Caco-2 (cell line): ENCODE measurements around the gene GALNT18. TPM values are rescaled to one million over a fixed set of nuclear protein-coding genes. Genes with fewer than 3 reads are reported as not detected.

ENCODE experiments used
- BruUV-seq: library from RNA; stranded (reverse); fragments of 400-500 nt; replicated peaks from 2 replicates; lab custom pipeline; 2021; lab: Mats Ljungman, UMichigan
- CTCF ChIA-PET: fragments of 300-600 bp; sonication (Branson Sonifier 250); formaldehyde crosslinking; loops from one replicate; lab custom pipeline; 2022; ENCODE audit warnings: antibody characterized with exemption; lab: Charles Lee
- POLR2A ChIA-PET: fragments of 300-600 bp; sonication (Branson Sonifier 250); formaldehyde crosslinking; loops from one replicate; lab custom pipeline; 2022; ENCODE audit warnings: antibody characterized with exemption; lab: Charles Lee
- DNase-seq, 2 experiments: peaks; one replicate each; pipeline versions ENCODE4 v3.0.0 to v3.0.0-alpha.2; 2020 to 2022
- H3K27me3 ChIP-seq: replicated peaks from 2 replicates; pipeline ENCODE4 v1.6.0; 2011; ENCODE audit warnings: low read length; ENCODE audit not compliant: control insufficient read depth, insufficient read depth
- H3K36me3 ChIP-seq: 2 replicates; pipeline ENCODE4 v1.5.1; 2011; ENCODE audit warnings: low read length; ENCODE audit not compliant: control insufficient read depth, insufficient read depth
- H3K4me1 ChIP-seq: fragments of 250-450 bp; sonication (Bioruptor Pico); 2 replicates; pipeline ENCODE4 v1.5.1; 2020; ENCODE audit warnings: mild to moderate bottlenecking
- H3K4me3 ChIP-seq: 2 replicates; pipeline ENCODE4 v1.5.1; 2011; ENCODE audit warnings: low read depth, mild to moderate bottlenecking, control low read depth, low read length
- H3K9me3 ChIP-seq: fragments of 250-450 bp; sonication (Bioruptor Pico); 2 replicates; pipeline ENCODE4 v1.5.1; 2020; ENCODE audit warnings: mild to moderate bottlenecking, moderate library complexity
- H3K27ac Mint-ChIP-seq: one replicate; pipeline ENCODE4 v1.8.0; 2022; ENCODE audit warnings: mixed read lengths; ENCODE audit not compliant: unreplicated experiment
- H3K27me3 Mint-ChIP-seq: one replicate; pipeline ENCODE4 v1.8.0; 2022; ENCODE audit warnings: mixed read lengths; ENCODE audit not compliant: insufficient read depth, unreplicated experiment
- H3K36me3 Mint-ChIP-seq: one replicate; pipeline ENCODE4 v1.8.0; 2022; ENCODE audit warnings: mild to moderate bottlenecking, mixed read lengths; ENCODE audit not compliant: insufficient read depth, unreplicated experiment
- H3K4me1 Mint-ChIP-seq: one replicate; pipeline ENCODE4 v1.8.0; 2022; ENCODE audit warnings: low read depth, mixed read lengths; ENCODE audit not compliant: unreplicated experiment
- H3K4me3 Mint-ChIP-seq: one replicate; pipeline ENCODE4 v1.8.0; 2022; ENCODE audit warnings: mild to moderate bottlenecking, moderate library complexity, mixed read lengths; ENCODE audit not compliant: unreplicated experiment
- H3K9me3 Mint-ChIP-seq: one replicate; pipeline ENCODE4 v1.8.0; 2022; ENCODE audit warnings: mixed read lengths; ENCODE audit not compliant: unreplicated experiment
- CTCF ChIP-seq, 2 experiments: fragments of 200-600 bp in 1 of 2; IDR thresholded peaks; 1 replicate in 1 of 2; 2 replicates in 1 of 2; pipeline versions ENCODE4 v1.5.1 to v1.8.0; 2011 to 2022; ENCODE audit warnings: antibody characterized with exemption in 1 of 2, control low read depth in 1 of 2, inconsistent platforms in 1 of 2, low read depth in 1 of 2, low read length in 1 of 2, mild to moderate bottlenecking in 1 of 2, moderate library complexity in 1 of 2; ENCODE audit not compliant: insufficient read depth in 1 of 2, severe bottlenecking in 1 of 2, unreplicated experiment in 1 of 2
- intact Hi-C: fragments of 100-400 bp; cut with micrococcal nuclease; formaldehyde crosslinking; loops from one replicate; pipeline ENCODE4 v1.10.0; 2022; ENCODE audit not compliant: unreplicated experiment
- total RNA-seq: library from RNA; stranded (reverse); gene quantifications from 2 replicates; pipeline ENCODE4 v1.2.3, GENCODE V29; 2022

The GALNT18 gene
- total RNA-seq, 1 experiment from 2014 or later = 0.43 TPM

- POLR2A ChIA-PET = no interaction called here
- no peak overlapping the region for H3K27ac Mint-ChIP-seq
- H3K4me1 ChIP-seq = no peaks in the 10 kb centered on the region
These were observed 143.1 kb downstream of the GALNT18 start for GRCh38 chr11:11478687-11479086.

DNA sequence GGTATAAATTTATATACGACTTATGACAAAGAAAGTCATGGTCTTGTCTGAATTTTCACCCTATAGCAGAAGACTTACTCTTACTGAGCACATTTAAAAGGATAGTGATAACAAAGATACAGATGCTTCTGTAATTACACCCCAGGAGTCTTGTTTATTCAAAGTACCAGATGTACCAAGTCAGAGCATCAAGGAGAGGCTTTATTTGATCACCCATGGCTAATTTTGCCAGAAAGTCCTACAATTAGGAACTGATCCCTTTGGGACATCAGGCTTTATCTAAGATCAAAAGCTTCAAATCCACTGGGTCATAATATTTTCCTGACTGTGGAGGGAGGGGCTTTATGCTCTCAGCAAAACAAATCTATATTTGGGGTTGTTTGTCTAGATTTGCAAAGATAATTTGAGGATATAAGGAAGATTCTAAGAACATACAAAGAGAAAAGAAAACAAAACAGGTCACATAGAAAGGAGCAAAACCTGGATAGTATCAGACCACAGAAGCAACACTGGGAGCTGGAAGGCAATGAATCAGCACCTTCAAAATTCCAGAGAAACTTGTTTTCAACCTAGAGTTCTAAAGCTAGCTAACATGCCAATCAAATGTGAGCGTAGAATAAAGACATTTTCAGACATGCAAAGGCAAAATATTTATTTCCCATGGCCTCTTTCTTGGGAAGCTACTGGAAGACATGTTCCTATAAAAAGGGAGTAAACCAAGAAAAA, 143.9 kb downstream of the GALNT18 start:
- intact Hi-C loops = no loop called here
- TF ChIP-seq CTCF (IDR thresholded peaks at IDR 0.05; ENCODE audit: insufficient read depth in 1 of 2, low read depth in 1 of 2, low read length in 1 of 2, severe bottlenecking in 1 of 2, unreplicated experiment in 1 of 2) = no peak
- Histone ChIP-seq H3K27me3 (peaks cover 2% of the 10 kb centered on the region), H3K4me1 (no peaks in the 10 kb centered on the region), H3K9me3 (no peaks in the 10 kb centered on the region), H3K36me3 (no peaks in the 10 kb centered on the region), H3K4me3 (no peak overlapping the region)
- no peak overlapping the region for H3K27ac Mint-ChIP-seq
- no peak for DNase-seq
- BruUV-seq = no TSS peak
- ChIA-PET POLR2A (no interaction called here), CTCF (no interaction called here)
- peaks cover 12% of the 10 kb centered on the region for H3K27me3 Mint-ChIP-seq
- H3K9me3 Mint-ChIP-seq = no peaks in the 10 kb centered on the region
- no peaks in the 10 kb centered on the region for H3K4me1 Mint-ChIP-seq
- no peak overlapping the region for H3K4me3 Mint-ChIP-seq
- H3K36me3 Mint-ChIP-seq = no peaks in the 10 kb centered on the region

More at GRCh38 chr11:11478687-11479086, 143.1 kb downstream of the GALNT18 start:
- Mint-ChIP-seq H3K36me3 (no peaks in the 10 kb centered on the region), H3K4me1 (no peaks in the 10 kb centered on the region), H3K27me3 (peaks cover 16% of the 10 kb centered on the region), H3K9me3 (no peaks in the 10 kb centered on the region), H3K4me3 (no peak overlapping the region)
- Histone ChIP-seq H3K9me3 (no peaks in the 10 kb centered on the region), H3K27me3 (peaks cover 2% of the 10 kb centered on the region), H3K4me3 (no peak overlapping the region), H3K36me3 (no peaks in the 10 kb centered on the region)
- no peak for TF ChIP-seq CTCF (IDR thresholded peaks at IDR 0.05; ENCODE audit: insufficient read depth in 1 of 2, low read depth in 1 of 2, low read length in 1 of 2, severe bottlenecking in 1 of 2, unreplicated experiment in 1 of 2)
- intact Hi-C loops = no loop called here
- CTCF ChIA-PET = no interaction called here
- BruUV-seq = no TSS peak
- no peak for DNase-seq

GRCh38 chr11:11476971-11477645, 144.7 kb downstream of the GALNT18 start:
- no peaks in the 10 kb centered on the region for H3K36me3 ChIP-seq
- H3K4me3 ChIP-seq = no peak overlapping the region
- H3K36me3 Mint-ChIP-seq = no peaks in the 10 kb centered on the region
- H3K27ac Mint-ChIP-seq = no peak overlapping the region
- no peaks in the 10 kb centered on the region for H3K4me1 Mint-ChIP-seq
- POLR2A ChIA-PET = no interaction called here
- no peaks in the 10 kb centered on the region for H3K4me1 ChIP-seq
- BruUV-seq = no TSS peak
- H3K9me3 ChIP-seq = no peaks in the 10 kb centered on the region
- H3K27me3 ChIP-seq = peaks cover 2% of the 10 kb centered on the region
- H3K27me3 Mint-ChIP-seq = peaks cover 11% of the 10 kb centered on the region
- no peak overlapping the region for H3K4me3 Mint-ChIP-seq
- CTCF ChIA-PET = no interaction called here
- intact Hi-C loops = no loop called here
- H3K9me3 Mint-ChIP-seq = no peaks in the 10 kb centered on the region
- no peak for DNase-seq
- no peak for TF ChIP-seq CTCF (IDR thresholded peaks at IDR 0.05; ENCODE audit: insufficient read depth in 1 of 2, low read depth in 1 of 2, low read length in 1 of 2, severe bottlenecking in 1 of 2, unreplicated experiment in 1 of 2)
